ENCODE measurements around the gene EFCAB9. TPM values are rescaled to one million over a fixed set of nuclear protein-coding genes. Genes with fewer than 3 reads are reported as not detected.
A peak's percentile ranks its signal among the peaks of the same experiment; 100 is the strongest.
"Not testable (repeated sequence)": the region's sequence is repeated elsewhere in the genome, so short reads cannot be mapped to it uniquely, and the experiment has no call there.

EFCAB9 gene
- total RNA-seq, result not detected

DNA sequence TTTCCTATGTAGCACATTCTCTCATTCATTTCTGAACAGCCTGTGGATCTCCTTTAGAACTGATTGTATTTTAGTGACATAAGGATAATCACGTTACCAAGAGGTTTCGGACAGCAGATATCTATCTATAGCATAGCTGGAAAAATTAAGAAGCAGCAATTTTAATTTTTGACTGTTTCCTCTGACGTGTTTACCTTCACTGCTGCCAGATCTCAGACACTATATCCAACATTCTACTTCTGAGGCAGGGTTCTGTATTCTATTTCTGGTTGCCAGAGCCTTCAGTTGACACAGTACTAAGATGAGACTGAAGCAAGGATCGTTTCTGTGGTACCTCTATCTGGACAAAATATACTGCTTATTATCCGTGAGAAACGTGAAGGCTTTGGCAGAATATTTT lies at the start of gene EFCAB9:
TSS of gene EFCAB9 (plus strand) at position 301 of the 400 bp plus-strand sequence. CDS start at position 302, 1 bp downstream.
- H3K4me3 Mint-ChIP-seq, result no peak within 1 kb of the TSS
- POLR2A ChIA-PET, result no interaction called here
- intact Hi-C loops (cut with DNase I, micrococcal nuclease), result no loop called here
- no peak within 1 kb of the TSS for H3K27ac Mint-ChIP-seq
- DNase-seq, result no peak
- no peaks in the 10 kb centered on the region for H3K4me1 Mint-ChIP-seq
- H3K27me3 Mint-ChIP-seq, result peaks cover 3% of the 10 kb centered on the region
- ATAC-seq, result no peak
- no peaks in the 10 kb centered on the region for H3K36me3 Mint-ChIP-seq (ENCODE audit: low read depth)
- CTCF ChIA-PET, result interaction anchor here (0.6 kb wide), 1 partner anchor 771 kb away, joined by 3 read pairs; no protein-coding TSS in a partner anchor
- no peaks in the 10 kb centered on the region for H3K9me3 Mint-ChIP-seq (ENCODE audit: low read depth)

DNA sequence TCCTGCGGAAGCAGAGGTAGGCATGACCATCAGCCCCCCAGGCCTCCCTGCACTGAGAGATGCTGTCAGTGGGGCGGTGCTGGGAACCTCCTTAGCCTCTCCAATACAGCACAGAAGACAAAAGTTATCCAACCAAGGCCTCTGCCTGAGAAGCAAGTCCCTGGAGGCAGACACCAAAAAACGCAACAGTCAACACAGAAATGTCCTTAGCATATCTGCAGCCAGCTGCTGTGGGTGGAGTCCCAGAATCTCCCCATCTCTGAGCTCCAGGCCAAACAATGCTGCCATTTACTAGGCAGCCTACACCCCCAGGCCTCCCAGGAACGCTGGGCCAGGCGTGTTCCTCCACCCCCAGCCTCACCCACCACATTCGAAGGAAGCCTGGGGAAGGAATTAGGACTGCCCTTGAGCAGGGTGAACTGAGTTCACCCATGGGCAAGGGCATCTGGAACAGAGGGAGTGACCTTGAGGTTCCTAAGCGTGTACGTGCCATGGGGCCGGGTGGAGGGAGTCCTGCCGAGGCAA lies 49.6 kb upstream of the EFCAB9 start:
- ChIA-PET CTCF (interaction anchor here (0.9 to 1.5 kb wide), 3 partner anchors 10 to 37 kb away, joined by 3 to 4 read pairs (median 3); no protein-coding TSS in a partner anchor), POLR2A (no interaction called here)
- peaks cover 88% of the 10 kb centered on the region for H3K4me1 Mint-ChIP-seq
- ATAC-seq (peak; percentile 31), DNase-seq (no peak)
- H3K27ac Mint-ChIP-seq, result peak overlapping the region; percentile 56
- H3K36me3 Mint-ChIP-seq (ENCODE audit: low read depth), result peaks cover 26% of the 10 kb centered on the region
- no peaks in the 10 kb centered on the region for H3K27me3 Mint-ChIP-seq
- intact Hi-C loops (cut with DNase I, micrococcal nuclease), result no loop called here
- no peaks in the 10 kb centered on the region for H3K9me3 Mint-ChIP-seq (ENCODE audit: low read depth)
- no peak overlapping the region for H3K4me3 Mint-ChIP-seq

- Mint-ChIP-seq H3K4me1 (peaks cover 84% of the 10 kb centered on the region), H3K27me3 (no peaks in the 10 kb centered on the region), H3K36me3 (ENCODE audit: low read depth) (peaks cover 21% of the 10 kb centered on the region), H3K9me3 (ENCODE audit: low read depth) (no peaks in the 10 kb centered on the region), H3K27ac (peak overlapping the region; percentile 56), H3K4me3 (no peak overlapping the region)
- no peak for ATAC-seq
- ChIA-PET CTCF (interaction anchor here (0.9 to 1.7 kb wide), 2 partner anchors 10 to 11 kb away, joined by 3 to 4 read pairs; no protein-coding TSS in a partner anchor), POLR2A (no interaction called here)
- DNase-seq, result no peak
- intact Hi-C loops (cut with DNase I, micrococcal nuclease), result no loop called here
These were observed 48.8 kb upstream of the EFCAB9 start for GRCh38 chr5:172144931-172145869.

- DNase-seq (no peak), ATAC-seq (no peak)
- peaks cover 85% of the 10 kb centered on the region for H3K4me1 Mint-ChIP-seq
- peaks cover 26% of the 10 kb centered on the region for H3K36me3 Mint-ChIP-seq (ENCODE audit: low read depth)
- no peaks in the 10 kb centered on the region for H3K27me3 Mint-ChIP-seq
- H3K9me3 Mint-ChIP-seq (ENCODE audit: low read depth), result no peaks in the 10 kb centered on the region
- ChIA-PET POLR2A (no interaction called here), CTCF (interaction anchor here (0.7 to 1.7 kb wide), 2 partner anchors 9 to 240 kb away, joined by 3 to 4 read pairs; no protein-coding TSS in a partner anchor)
- H3K27ac Mint-ChIP-seq, result peak overlapping the region; percentile 45
- no peak overlapping the region for H3K4me3 Mint-ChIP-seq
- intact Hi-C loops (cut with DNase I, micrococcal nuclease), result no loop called here
These were observed 47.9 kb upstream of the EFCAB9 start for GRCh38 chr5:172145870-172146747.

DNA sequence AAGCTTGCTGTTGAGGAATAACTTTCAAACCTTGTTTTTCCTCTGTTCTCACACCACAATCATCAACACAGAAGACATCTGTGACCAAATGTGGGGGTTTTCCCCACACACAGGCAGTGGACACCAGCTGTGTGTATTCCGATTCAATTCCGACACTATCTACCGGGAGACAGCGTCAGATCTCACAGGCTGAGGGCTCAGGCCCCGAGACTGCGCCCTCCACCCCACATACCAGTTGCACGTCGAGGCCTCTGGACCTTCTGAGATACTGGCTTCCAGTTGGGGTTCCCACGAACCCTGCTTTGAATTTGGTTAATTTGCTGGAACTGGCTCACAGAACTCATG lies 47.3 kb upstream of the EFCAB9 start:
- Mint-ChIP-seq H3K9me3 (ENCODE audit: low read depth) (no peaks in the 10 kb centered on the region), H3K27me3 (no peaks in the 10 kb centered on the region), H3K4me1 (peaks cover 88% of the 10 kb centered on the region), H3K27ac (peak overlapping the region; percentile 82), H3K36me3 (ENCODE audit: low read depth) (peaks cover 29% of the 10 kb centered on the region), H3K4me3 (no peak overlapping the region)
- ChIA-PET CTCF (interaction anchor here (0.7 to 1.7 kb wide), 3 partner anchors 8 to 365 kb away, joined by 3 to 4 read pairs (median 3); no protein-coding TSS in a partner anchor), POLR2A (no interaction called here)
- intact Hi-C loops (cut with DNase I, micrococcal nuclease), result no loop called here
- ATAC-seq (no peak), DNase-seq (no peak)

- peaks cover 86% of the 10 kb centered on the region for H3K4me1 Mint-ChIP-seq
- no peak for ATAC-seq
- H3K9me3 Mint-ChIP-seq (ENCODE audit: low read depth), result no peaks in the 10 kb centered on the region
- H3K27me3 Mint-ChIP-seq, result no peaks in the 10 kb centered on the region
- H3K36me3 Mint-ChIP-seq (ENCODE audit: low read depth), result peaks cover 39% of the 10 kb centered on the region
- H3K4me3 Mint-ChIP-seq, result no peak overlapping the region
- H3K27ac Mint-ChIP-seq, result peak overlapping the region; percentile 33
- POLR2A ChIA-PET, result no interaction called here
- intact Hi-C loops (cut with DNase I, micrococcal nuclease), result no loop called here
- peak; percentile 24 for DNase-seq
- CTCF ChIA-PET, result no interaction called here
These were observed 46.1 kb upstream of the EFCAB9 start for GRCh38 chr5:172147857-172148256.

DNA sequence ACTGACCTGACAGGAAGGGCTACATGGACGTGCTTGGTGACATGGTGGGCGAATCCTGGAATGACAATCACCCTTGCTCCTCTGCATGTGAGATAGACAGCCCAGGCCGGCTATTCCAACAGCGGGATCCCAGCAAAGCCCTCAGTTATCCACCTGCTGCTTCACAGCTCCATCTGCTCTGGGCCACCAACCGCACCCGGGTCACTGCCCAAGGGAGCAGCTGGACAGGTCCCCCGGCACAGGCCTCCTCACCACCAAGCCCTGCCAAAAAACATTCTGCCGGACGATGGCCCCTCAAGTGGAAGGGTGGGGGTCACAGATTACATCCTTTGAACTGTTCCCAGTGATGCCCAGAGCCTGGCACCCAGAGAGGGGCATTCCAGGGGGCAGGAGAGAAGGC lies 45.6 kb upstream of the EFCAB9 start:
- intact Hi-C loops (cut with DNase I, micrococcal nuclease), result no loop called here
- ChIA-PET CTCF (no interaction called here), POLR2A (no interaction called here)
- H3K4me3 Mint-ChIP-seq, result no peak overlapping the region
- no peak for ATAC-seq
- DNase-seq, result no peak
- peaks cover 85% of the 10 kb centered on the region for H3K4me1 Mint-ChIP-seq
- H3K27ac Mint-ChIP-seq, result no peak overlapping the region
- H3K36me3 Mint-ChIP-seq (ENCODE audit: low read depth), result peaks cover 44% of the 10 kb centered on the region
- H3K27me3 Mint-ChIP-seq, result no peaks in the 10 kb centered on the region
- no peaks in the 10 kb centered on the region for H3K9me3 Mint-ChIP-seq (ENCODE audit: low read depth)

DNA sequence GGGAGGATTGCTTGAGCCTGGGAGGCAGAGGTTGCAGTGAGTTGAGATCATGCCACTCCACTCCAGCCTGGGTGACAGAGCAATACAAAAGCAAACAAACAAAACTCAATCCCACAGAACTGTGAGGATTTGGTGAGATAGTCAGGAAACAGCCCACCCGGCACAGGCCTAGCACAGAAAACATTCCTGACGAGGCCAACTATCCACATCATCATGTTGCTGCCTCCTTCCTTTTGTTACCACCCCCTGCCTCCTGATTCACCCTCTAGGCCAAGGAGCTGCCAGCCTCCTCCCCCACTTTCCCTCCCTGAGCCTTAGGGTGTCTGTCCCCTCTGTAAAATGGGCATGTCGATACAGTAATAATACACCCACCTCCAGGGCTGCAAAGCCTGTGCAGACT lies 44.9 kb upstream of the EFCAB9 start:
- Mint-ChIP-seq H3K4me3 (no peak overlapping the region), H3K36me3 (ENCODE audit: low read depth) (peaks cover 49% of the 10 kb centered on the region), H3K4me1 (peaks cover 84% of the 10 kb centered on the region), H3K9me3 (ENCODE audit: low read depth) (no peaks in the 10 kb centered on the region), H3K27ac (peak overlapping the region; percentile 58), H3K27me3 (no peaks in the 10 kb centered on the region)
- intact Hi-C loops (cut with DNase I, micrococcal nuclease), result no loop called here
- POLR2A ChIA-PET, result no interaction called here
- CTCF ChIA-PET, result interaction anchor here (0.7 kb wide), 1 partner anchor 13 kb away, joined by 5 read pairs; no protein-coding TSS in a partner anchor
- DNase-seq, result no peak
- ATAC-seq, result no peak

GRCh38 chr5:172149481-172149880 lies 44.5 kb upstream of the EFCAB9 start:
- peaks cover 83% of the 10 kb centered on the region for H3K4me1 Mint-ChIP-seq
- intact Hi-C loops (cut with DNase I, micrococcal nuclease); POLR2A ChIA-PET; H3K4me3 Mint-ChIP-seq; ATAC-seq; DNase-seq; H3K9me3 Mint-ChIP-seq (ENCODE audit: low read depth); H3K27me3 Mint-ChIP-seq: not testable (repeated sequence)
- H3K27ac Mint-ChIP-seq, result peak overlapping the region; percentile 58
- peaks cover 53% of the 10 kb centered on the region for H3K36me3 Mint-ChIP-seq (ENCODE audit: low read depth)
- CTCF ChIA-PET, result interaction anchor here (0.7 kb wide), 1 partner anchor 12 kb away, joined by 5 read pairs; no protein-coding TSS in a partner anchor

GRCh38 chr5:172150514-172151425 lies 43.2 kb upstream of the EFCAB9 start:
- peak overlapping the region; percentile 95 for H3K27ac Mint-ChIP-seq
- intact Hi-C loops (cut with DNase I, micrococcal nuclease), result loop anchor here in 1 of 2 experiments (1.0 kb wide), 1 partner anchor 35 kb away; no protein-coding TSS in a partner anchor
- no peaks in the 10 kb centered on the region for H3K27me3 Mint-ChIP-seq
- no peaks in the 10 kb centered on the region for H3K9me3 Mint-ChIP-seq (ENCODE audit: low read depth)
- peaks cover 80% of the 10 kb centered on the region for H3K4me1 Mint-ChIP-seq
- peak overlapping the region; percentile 58 for H3K4me3 Mint-ChIP-seq
- POLR2A ChIA-PET, result interaction anchor here (1.2 kb wide), 1 partner anchor 23 kb away, joined by 4 read pairs; no protein-coding TSS in a partner anchor
- peaks cover 59% of the 10 kb centered on the region for H3K36me3 Mint-ChIP-seq (ENCODE audit: low read depth)
- ATAC-seq, result peak; percentile 76
- peak; percentile 49 for DNase-seq
- CTCF ChIA-PET, result interaction anchor here (0.6 to 1.7 kb wide), 3 partner anchors 8 to 30 kb away, joined by 3 to 4 read pairs (median 4); no protein-coding TSS in a partner anchor

All from activated CD4-positive, alpha-beta T cell treated with anti-CD3 and anti-CD28 coated beads for 36 hours (primary cell).